ENCODE results near the gene CACNA2D3. TPM values are rescaled to one million over a fixed set of nuclear protein-coding genes. Genes with fewer than 3 reads are reported as not detected.
"Not testable (repeated sequence)": the region's sequence is repeated elsewhere in the genome, so short reads cannot be mapped to it uniquely, and the experiment has no call there.

Gene CACNA2D3
- total RNA-seq, 1 donor from 2014 or later, result 3.6 TPM

- no peak for TF ChIP-seq CTCF (IDR thresholded peaks at IDR 0.05)
- DNase-seq, result no peak
- no peak for ATAC-seq
- H3K9me3 ChIP-seq, result no peaks in the 10 kb centered on the region
- no peaks in the 10 kb centered on the region for H3K4me1 ChIP-seq
- intact Hi-C loops (cut with DNase I), result no loop called here
- no peaks in the 10 kb centered on the region for H3K36me3 ChIP-seq
- H3K27ac ChIP-seq, result no peak overlapping the region
- H3K27me3 ChIP-seq (ENCODE audit: low read depth), result no peaks in the 10 kb centered on the region
- H3K4me3 ChIP-seq, result no peak overlapping the region
Measured at GRCh38 chr3:55107187-55107586, 984.8 kb downstream of the CACNA2D3 start.

- ATAC-seq; H3K4me3 ChIP-seq; H3K27ac ChIP-seq; H3K4me1 ChIP-seq; intact Hi-C loops (cut with DNase I); H3K27me3 ChIP-seq (ENCODE audit: low read depth); H3K36me3 ChIP-seq; H3K9me3 ChIP-seq; DNase-seq: not testable (repeated sequence)
Measured at GRCh38 chr3:55111906-55112305, 989.6 kb downstream of the CACNA2D3 start.

- Histone ChIP-seq H3K36me3 (no peaks in the 10 kb centered on the region), H3K27me3 (ENCODE audit: low read depth) (no peaks in the 10 kb centered on the region), H3K4me1 (no peaks in the 10 kb centered on the region), H3K27ac (no peak overlapping the region), H3K4me3 (no peak overlapping the region), H3K9me3 (no peaks in the 10 kb centered on the region)
- ATAC-seq, result no peak
- TF ChIP-seq CTCF (IDR thresholded peaks at IDR 0.05), result no peak
- intact Hi-C loops (cut with DNase I), result no loop called here
- no peak for DNase-seq
Measured at GRCh38 chr3:55118451-55118850, 996.1 kb downstream of the CACNA2D3 start.

GRCh38 chr3:55119268-55119667 lies 996.9 kb downstream of the CACNA2D3 start:
- no peak for ATAC-seq
- Histone ChIP-seq H3K4me1 (no peaks in the 10 kb centered on the region), H3K36me3 (no peaks in the 10 kb centered on the region), H3K27ac (no peak overlapping the region), H3K27me3 (ENCODE audit: low read depth) (no peaks in the 10 kb centered on the region), H3K9me3 (no peaks in the 10 kb centered on the region), H3K4me3 (no peak overlapping the region)
- DNase-seq, result no peak
- TF ChIP-seq CTCF (IDR thresholded peaks at IDR 0.05), result no peak
- intact Hi-C loops (cut with DNase I), result no loop called here

- TF ChIP-seq CTCF (IDR thresholded peaks at IDR 0.05), result no peak
- DNase-seq, result no peak
- Histone ChIP-seq H3K27me3 (ENCODE audit: low read depth) (no peaks in the 10 kb centered on the region), H3K4me1 (no peaks in the 10 kb centered on the region), H3K4me3 (no peak overlapping the region), H3K27ac (no peak overlapping the region), H3K36me3 (no peaks in the 10 kb centered on the region), H3K9me3 (no peaks in the 10 kb centered on the region)
- intact Hi-C loops (cut with DNase I), result no loop called here
- no peak for ATAC-seq
Measured at GRCh38 chr3:55122312-55122711, 1000.0 kb downstream of the CACNA2D3 start.

Other genes starting within 250 kb of the CACNA2D3 start
- gene ACTR8, start 240.4 kb upstream of the CACNA2D3 start, total RNA-seq, result 26.0 TPM
- gene SELENOK, start 230.7 kb upstream of the CACNA2D3 start, total RNA-seq, result 38.7 TPM